ENCODE results near the gene MTUS2.

The MTUS2 gene

GRCh38 chr13:28958441-28958840 is 138.3 kb downstream of the MTUS2 start:
- H3K9ac ChIP-seq (ENCODE audit: low read depth, low read length), result no peak overlapping the region
- H3K4me2 ChIP-seq (ENCODE audit: insufficient read depth, low read length), result no peak overlapping the region
- H3K27me3 ChIP-seq (ENCODE audit: insufficient read depth, low read length, poor library complexity), result no peaks in the 10 kb centered on the region
- no peak overlapping the region for H2AFZ ChIP-seq (ENCODE audit: low read depth, low read length)
- ATAC-seq (ENCODE audit: insufficient read depth, low read depth) (no peak), DNase-seq (no peak)
- no peaks in the 10 kb centered on the region for H3K4me1 ChIP-seq (ENCODE audit: insufficient read depth, low read length)
- no peaks in the 10 kb centered on the region for H3K79me2 ChIP-seq (ENCODE audit: insufficient read depth, low read length)
- no peaks in the 10 kb centered on the region for H4K20me1 ChIP-seq (ENCODE audit: insufficient read depth, low read length)
- H3K4me3 ChIP-seq (ENCODE audit: low read depth in 1 of 2, low read length in 2 of 2), result no peak overlapping the region
- H3K27ac ChIP-seq (ENCODE audit: low read length), result no peak overlapping the region
- no peak for TF ChIP-seq EZH2 (IDR thresholded peaks at IDR 0.05; ENCODE audit: borderline replicate concordance, low read depth, low read length, severe bottlenecking)
- TF ChIP-seq CTCF (IDR thresholded peaks at IDR 0.05; ENCODE audit: borderline replicate concordance, extremely low read depth, low read length, poor library complexity, severe bottlenecking), result no peak
- H3K36me3 ChIP-seq (ENCODE audit: insufficient read depth, low read length), result no peaks in the 10 kb centered on the region
- H3K9me3 ChIP-seq (ENCODE audit: insufficient read depth, low read length, severe bottlenecking), result no peaks in the 10 kb centered on the region

- Histone ChIP-seq H3K27me3 (ENCODE audit: insufficient read depth, low read length, poor library complexity) (no peaks in the 10 kb centered on the region), H3K4me1 (ENCODE audit: insufficient read depth, low read length) (no peaks in the 10 kb centered on the region), H4K20me1 (ENCODE audit: insufficient read depth, low read length) (no peaks in the 10 kb centered on the region), H3K36me3 (ENCODE audit: insufficient read depth, low read length) (no peaks in the 10 kb centered on the region), H3K9ac (ENCODE audit: low read depth, low read length) (no peak overlapping the region), H3K9me3 (ENCODE audit: insufficient read depth, low read length, severe bottlenecking) (no peaks in the 10 kb centered on the region), H3K4me2 (ENCODE audit: insufficient read depth, low read length) (no peak overlapping the region), H3K4me3 (ENCODE audit: low read depth in 1 of 2, low read length in 2 of 2) (no peak overlapping the region), H3K27ac (ENCODE audit: low read length) (no peak overlapping the region), H2AFZ (ENCODE audit: low read depth, low read length) (peak overlapping the region; percentile 24; the same call in 1 of the 2 replicates), H3K79me2 (ENCODE audit: insufficient read depth, low read length) (no peaks in the 10 kb centered on the region)
- TF ChIP-seq CTCF (IDR thresholded peaks at IDR 0.05; ENCODE audit: borderline replicate concordance, extremely low read depth, low read length, poor library complexity, severe bottlenecking) (no peak), EZH2 (IDR thresholded peaks at IDR 0.05; ENCODE audit: borderline replicate concordance, low read depth, low read length, severe bottlenecking) (no peak)
- ATAC-seq (ENCODE audit: insufficient read depth, low read depth) (no peak), DNase-seq (no peak)
Observed at GRCh38 chr13:28964052-28964451, 143.9 kb downstream of the MTUS2 start.

GRCh38 chr13:28964803-28965202 is 144.7 kb downstream of the MTUS2 start:
- ATAC-seq (ENCODE audit: insufficient read depth, low read depth), result no peak

More at GRCh38 chr13:28964803-28965202, 144.7 kb downstream of the MTUS2 start:
- no peak overlapping the region for H2AFZ ChIP-seq (ENCODE audit: low read depth, low read length)
- H4K20me1 ChIP-seq (ENCODE audit: insufficient read depth, low read length), result no peaks in the 10 kb centered on the region
- no peaks in the 10 kb centered on the region for H3K9me3 ChIP-seq (ENCODE audit: insufficient read depth, low read length, severe bottlenecking)
- H3K36me3 ChIP-seq (ENCODE audit: insufficient read depth, low read length), result no peaks in the 10 kb centered on the region
- TF ChIP-seq EZH2 (IDR thresholded peaks at IDR 0.05; ENCODE audit: borderline replicate concordance, low read depth, low read length, severe bottlenecking) (no peak), CTCF (IDR thresholded peaks at IDR 0.05; ENCODE audit: borderline replicate concordance, extremely low read depth, low read length, poor library complexity, severe bottlenecking) (no peak)
- H3K27me3 ChIP-seq (ENCODE audit: insufficient read depth, low read length, poor library complexity), result no peaks in the 10 kb centered on the region
- no peak overlapping the region for H3K27ac ChIP-seq (ENCODE audit: low read length)
- H3K9ac ChIP-seq (ENCODE audit: low read depth, low read length), result no peak overlapping the region
- DNase-seq, result no peak
- no peak overlapping the region for H3K4me3 ChIP-seq (ENCODE audit: low read depth in 1 of 2, low read length in 2 of 2)
- H3K4me1 ChIP-seq (ENCODE audit: insufficient read depth, low read length), result no peaks in the 10 kb centered on the region
- H3K4me2 ChIP-seq (ENCODE audit: insufficient read depth, low read length), result no peak overlapping the region
- no peaks in the 10 kb centered on the region for H3K79me2 ChIP-seq (ENCODE audit: insufficient read depth, low read length)

Data from DND-41 (cell line).